ENCODE results near the gene MEOX1. TPM values are rescaled to one million over a fixed set of nuclear protein-coding genes. Genes with fewer than 3 reads are reported as not detected.
A peak's percentile ranks its signal among the peaks of the same experiment; 100 is the strongest.

Gene MEOX1
- total and polyA plus RNA-seq, 2 of the 13 experiments (the other 11 are each of a cell fraction or from before 2014, with no cell fraction given): not detected

DNA sequence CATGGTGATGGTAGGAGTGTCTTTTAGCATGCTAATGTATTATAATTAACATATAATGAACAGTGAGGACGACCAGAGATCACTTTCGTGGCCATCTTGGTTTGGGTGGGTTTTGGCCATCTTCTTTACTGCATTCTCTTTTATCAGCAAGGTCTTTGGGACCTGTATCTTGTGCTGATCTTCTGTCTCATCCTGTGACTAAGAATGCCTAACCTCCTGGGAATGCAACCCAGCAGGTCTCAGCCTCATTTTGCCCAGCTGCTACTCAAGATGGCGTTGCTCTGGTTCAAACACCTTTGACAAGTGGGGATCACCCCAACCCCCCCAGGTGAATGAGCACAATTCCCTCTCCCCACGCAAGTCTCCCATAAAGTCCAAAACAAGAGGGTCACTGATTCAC lies 66.3 kb downstream of the MEOX1 start:
- no peak overlapping the region for H2AFZ ChIP-seq (ENCODE audit: low read length)
- H3K36me3 ChIP-seq (replicated peaks in 1 of 2; ENCODE audit: control insufficient read depth in 1 of 2, insufficient read depth in 2 of 2, low read length in 2 of 2): no peaks in the 10 kb centered on the region
- WGBS (ENCODE audit: low lambda C conversion rate): 79% methylated on average over 4 of the region's 4 CpGs
- BruUV-seq (replicated peaks): no TSS peak
- H3K27me3 ChIP-seq (ENCODE audit: control insufficient read depth in 1 of 2, insufficient read depth in 2 of 2, low read length in 2 of 2): no peaks in the 10 kb centered on the region
- H3K4me2 ChIP-seq (ENCODE audit: low read depth, low read length): no peak overlapping the region
- H3K4me1 ChIP-seq (ENCODE audit: insufficient read depth, low read length): peaks cover 30% of the 10 kb centered on the region
- H3K9ac ChIP-seq (ENCODE audit: insufficient read depth, low read depth, low read length): no peak overlapping the region
- H4K20me1 ChIP-seq (ENCODE audit: insufficient read depth, low read length): no peaks in the 10 kb centered on the region
- ATAC-seq (no peak), FAIRE-seq (no peak), DNase-seq (ENCODE audit: low spot score) (no peak)
- H3K27ac ChIP-seq (ENCODE audit: extremely low read length, insufficient read depth, low read length): no peak overlapping the region
- H3K4me3 ChIP-seq (replicated peaks in 1 of 3; ENCODE audit: insufficient read depth in 1 of 3, low read depth in 2 of 3, low read length in 3 of 3): no peak overlapping the region
- intact Hi-C loops (cut with micrococcal nuclease; ENCODE audit: unreplicated experiment): no loop called here
- H3K9me3 ChIP-seq (ENCODE audit: low read length): no peaks in the 10 kb centered on the region
- POLR2A ChIA-PET: no interaction called here
- in situ Hi-C loops (cut with HindIII; ENCODE audit: extremely low pct_ligation_motif_present, low pct_unique_long_range_greater_than_20kb): no loop called here
- TF ChIP-seq ZKSCAN8 (CRISPR knock-in tag; IDR thresholded peaks at IDR 0.05; ENCODE audit: borderline replicate concordance) (no peak), ZFP1 (CRISPR knock-in tag; IDR thresholded peaks at IDR 0.05) (no peak), THYN1 (CRISPR knock-in tag; IDR thresholded peaks at IDR 0.05; ENCODE audit: borderline replicate concordance, low read depth) (no peak)
- H3K79me2 ChIP-seq (ENCODE audit: insufficient read depth, low read length): no peaks in the 10 kb centered on the region
- CTCF ChIA-PET (ENCODE audit: low intra/inter-chr PET ratio, low total read pairs): no interaction called here

DNA sequence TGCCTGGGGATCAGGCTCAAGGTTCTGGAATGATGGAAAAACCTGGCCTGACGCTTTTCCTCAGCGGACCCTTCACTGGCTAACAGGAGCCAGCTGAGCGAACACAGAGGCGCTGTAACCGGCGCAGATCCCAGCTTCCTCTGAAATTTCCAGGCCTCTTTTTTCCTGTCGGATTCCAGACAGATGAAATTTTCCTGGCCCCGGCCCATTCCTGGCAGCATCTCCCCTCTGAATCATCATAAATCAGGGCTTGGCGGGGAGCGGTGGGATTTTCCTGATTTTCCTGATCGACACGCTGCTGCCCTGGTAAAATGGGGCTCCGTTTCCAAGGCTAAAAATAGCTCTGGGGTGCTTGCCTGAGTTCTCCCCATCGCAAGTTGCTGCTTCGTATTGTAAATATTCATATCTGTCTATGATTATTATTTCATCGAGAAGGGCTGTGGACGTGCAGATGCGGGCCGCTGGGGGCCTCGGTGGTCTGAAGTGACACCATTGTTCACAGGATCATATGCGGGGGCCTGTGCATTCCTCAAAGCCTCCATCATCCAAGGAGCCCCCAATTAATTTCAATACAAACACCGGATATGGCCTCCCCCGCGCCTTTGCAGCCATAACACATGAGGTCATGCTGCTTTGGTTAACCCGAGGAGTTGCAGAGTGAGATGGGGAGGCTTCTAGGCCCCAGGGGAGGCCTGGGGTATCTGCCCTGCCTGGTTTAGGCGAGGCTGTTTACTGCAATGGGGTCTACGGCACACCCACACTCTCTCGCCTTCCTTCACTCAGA lies 69.8 kb downstream of the MEOX1 start:
- no peak overlapping the region for H3K4me2 ChIP-seq (ENCODE audit: low read depth, low read length)
- ChIA-PET POLR2A (no interaction called here), CTCF (ENCODE audit: low intra/inter-chr PET ratio, low total read pairs) (no interaction called here)
- H3K36me3 ChIP-seq (replicated peaks in 1 of 2; ENCODE audit: control insufficient read depth in 1 of 2, insufficient read depth in 2 of 2, low read length in 2 of 2): no peaks in the 10 kb centered on the region
- H3K4me3 ChIP-seq (replicated peaks in 1 of 3; ENCODE audit: insufficient read depth in 1 of 3, low read depth in 2 of 3, low read length in 3 of 3): no peak overlapping the region
- H3K27me3 ChIP-seq (ENCODE audit: control insufficient read depth in 1 of 2, insufficient read depth in 2 of 2, low read length in 2 of 2): no peaks in the 10 kb centered on the region
- no peaks in the 10 kb centered on the region for H4K20me1 ChIP-seq (ENCODE audit: insufficient read depth, low read length)
- DNase-seq (ENCODE audit: low spot score) (no peak), ATAC-seq (no peak), FAIRE-seq (no peak)
- no TSS peak for BruUV-seq (replicated peaks)
- in situ Hi-C loops (cut with HindIII; ENCODE audit: extremely low pct_ligation_motif_present, low pct_unique_long_range_greater_than_20kb): no loop called here
- no peaks in the 10 kb centered on the region for H3K9me3 ChIP-seq (ENCODE audit: low read length)
- no peaks in the 10 kb centered on the region for H3K79me2 ChIP-seq (ENCODE audit: insufficient read depth, low read length)
- H3K27ac ChIP-seq (ENCODE audit: extremely low read length, insufficient read depth, low read length): no peak overlapping the region
- WGBS (ENCODE audit: low lambda C conversion rate): 84% methylated on average over 28 of the region's 28 CpGs
- H2AFZ ChIP-seq (ENCODE audit: low read length): no peak overlapping the region
- H3K9ac ChIP-seq (ENCODE audit: insufficient read depth, low read depth, low read length): no peak overlapping the region
- intact Hi-C loops (cut with micrococcal nuclease; ENCODE audit: unreplicated experiment): loop anchor here (5.0 kb wide), 1 partner anchor 40 kb away; no protein-coding TSS in a partner anchor
- peaks cover 41% of the 10 kb centered on the region for H3K4me1 ChIP-seq (ENCODE audit: insufficient read depth, low read length)
- no peak for TF ChIP-seq NFE2 (CRISPR knock-in tag; IDR thresholded peaks at IDR 0.05)
- TF ChIP-seq ZNF772 (CRISPR knock-in tag; IDR thresholded peaks at IDR 0.05): no peak
- no peak for TF ChIP-seq CREB1 (IDR thresholded peaks at IDR 0.05)
- TF ChIP-seq CREB1 (CRISPR knock-in tag; IDR thresholded peaks at IDR 0.05): no peak
- TF ChIP-seq, protein P1, sequence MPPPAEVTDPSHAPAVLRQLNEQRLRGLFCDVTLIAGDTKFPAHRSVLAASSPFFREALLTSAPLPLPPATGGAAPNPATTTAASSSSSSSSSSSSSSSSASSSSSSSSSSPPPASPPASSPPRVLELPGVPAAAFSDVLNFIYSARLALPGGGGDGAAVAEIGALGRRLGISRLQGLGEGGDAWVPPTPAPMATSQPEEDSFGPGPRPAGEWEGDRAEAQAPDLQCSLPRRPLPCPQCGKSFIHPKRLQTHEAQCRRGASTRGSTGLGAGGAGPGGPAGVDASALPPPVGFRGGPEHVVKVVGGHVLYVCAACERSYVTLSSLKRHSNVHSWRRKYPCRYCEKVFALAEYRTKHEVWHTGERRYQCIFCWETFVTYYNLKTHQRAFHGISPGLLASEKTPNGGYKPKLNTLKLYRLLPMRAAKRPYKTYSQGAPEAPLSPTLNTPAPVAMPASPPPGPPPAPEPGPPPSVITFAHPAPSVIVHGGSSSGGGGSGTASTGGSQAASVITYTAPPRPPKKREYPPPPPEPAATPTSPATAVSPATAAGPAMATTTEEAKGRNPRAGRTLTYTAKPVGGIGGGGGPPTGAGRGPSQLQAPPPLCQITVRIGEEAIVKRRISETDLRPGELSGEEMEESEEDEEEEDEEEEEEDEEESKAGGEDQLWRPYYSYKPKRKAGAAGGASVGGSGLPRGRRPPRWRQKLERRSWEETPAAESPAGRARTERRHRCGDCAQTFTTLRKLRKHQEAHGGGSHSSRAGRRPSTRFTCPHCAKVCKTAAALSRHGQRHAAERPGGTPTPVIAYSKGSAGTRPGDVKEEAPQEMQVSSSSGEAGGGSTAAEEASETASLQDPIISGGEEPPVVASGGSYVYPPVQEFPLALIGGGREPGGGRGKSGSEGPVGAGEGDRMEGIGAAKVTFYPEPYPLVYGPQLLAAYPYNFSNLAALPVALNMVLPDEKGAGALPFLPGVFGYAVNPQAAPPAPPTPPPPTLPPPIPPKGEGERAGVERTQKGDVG (CRISPR knock-in tag; IDR thresholded peaks at IDR 0.05; ENCODE audit: borderline replicate concordance): peak; percentile 3; the same call in 1 of the 2 replicates
- TF ChIP-seq, protein P2, sequence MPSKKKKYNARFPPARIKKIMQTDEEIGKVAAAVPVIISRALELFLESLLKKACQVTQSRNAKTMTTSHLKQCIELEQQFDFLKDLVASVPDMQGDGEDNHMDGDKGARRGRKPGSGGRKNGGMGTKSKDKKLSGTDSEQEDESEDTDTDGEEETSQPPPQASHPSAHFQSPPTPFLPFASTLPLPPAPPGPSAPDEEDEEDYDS (CRISPR knock-in tag; IDR thresholded peaks at IDR 0.05): no peak
- TF ChIP-seq, protein P3, sequence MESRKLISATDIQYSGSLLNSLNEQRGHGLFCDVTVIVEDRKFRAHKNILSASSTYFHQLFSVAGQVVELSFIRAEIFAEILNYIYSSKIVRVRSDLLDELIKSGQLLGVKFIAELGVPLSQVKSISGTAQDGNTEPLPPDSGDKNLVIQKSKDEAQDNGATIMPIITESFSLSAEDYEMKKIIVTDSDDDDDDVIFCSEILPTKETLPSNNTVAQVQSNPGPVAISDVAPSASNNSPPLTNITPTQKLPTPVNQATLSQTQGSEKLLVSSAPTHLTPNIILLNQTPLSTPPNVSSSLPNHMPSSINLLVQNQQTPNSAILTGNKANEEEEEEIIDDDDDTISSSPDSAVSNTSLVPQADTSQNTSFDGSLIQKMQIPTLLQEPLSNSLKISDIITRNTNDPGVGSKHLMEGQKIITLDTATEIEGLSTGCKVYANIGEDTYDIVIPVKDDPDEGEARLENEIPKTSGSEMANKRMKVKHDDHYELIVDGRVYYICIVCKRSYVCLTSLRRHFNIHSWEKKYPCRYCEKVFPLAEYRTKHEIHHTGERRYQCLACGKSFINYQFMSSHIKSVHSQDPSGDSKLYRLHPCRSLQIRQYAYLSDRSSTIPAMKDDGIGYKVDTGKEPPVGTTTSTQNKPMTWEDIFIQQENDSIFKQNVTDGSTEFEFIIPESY (CRISPR knock-in tag; IDR thresholded peaks at IDR 0.05): peak; percentile 21; the same call in 1 of the 2 replicates
- no peak for TF ChIP-seq ZNF766 (CRISPR knock-in tag; IDR thresholded peaks at IDR 0.05; ENCODE audit: borderline replicate concordance)
- TF ChIP-seq HNF4G (IDR thresholded peaks at IDR 0.05; ENCODE audit: borderline replicate concordance, low read depth, low read length): no peak
- TF ChIP-seq HNF4G (CRISPR knock-in tag; IDR thresholded peaks at IDR 0.05; ENCODE audit: borderline replicate concordance, low read depth): no peak
